Suprapubic skin (tissue), 3 donors: ENCODE results near the gene TRPV4.

Experiments
- POLR2A ChIP-seq, 2 donors: fragments of 450-650 bp; IDR thresholded peaks; one replicate each; pipeline ENCODE4 v1.6.1; 2017; ENCODE audit warnings: antibody characterized with exemption in 2 of 2, mild to moderate bottlenecking in 2 of 2, moderate library complexity in 2 of 2
- TF ChIP-seq, protein P1 (sequence below), 2 donors: fragments of 200-600 bp in 1 of 2; fragments of 450-650 bp in 1 of 2; sonication (generic) in 1 of 2; IDR thresholded peaks; one replicate each; pipeline ENCODE4 v1.5.1; 2016 to 2019; ENCODE audit warnings: antibody characterized with exemption in 2 of 2, mild to moderate bottlenecking in 1 of 2, moderate library complexity in 1 of 2

DNA sequence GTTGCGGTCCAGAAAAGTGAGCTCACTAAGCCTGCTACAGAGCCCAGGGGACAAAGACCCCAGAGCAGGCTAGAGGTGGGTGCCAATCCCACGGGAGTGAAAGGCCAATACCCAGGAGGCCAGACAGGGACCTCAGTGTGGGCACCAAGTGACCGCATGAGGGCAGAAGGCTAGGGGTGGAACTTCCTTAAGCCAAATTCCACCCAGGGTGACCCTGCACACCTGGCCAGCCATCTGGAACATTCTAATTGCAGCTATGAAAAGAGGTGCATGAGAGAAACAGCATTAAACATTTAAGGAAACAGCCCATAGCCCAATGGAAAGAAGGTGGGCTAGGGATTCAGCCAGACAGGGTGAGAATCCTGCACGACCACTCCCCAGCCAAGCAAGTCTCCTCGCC is 27.8 kb upstream of the TRPV4 start:
- TF ChIP-seq, protein P1, sequence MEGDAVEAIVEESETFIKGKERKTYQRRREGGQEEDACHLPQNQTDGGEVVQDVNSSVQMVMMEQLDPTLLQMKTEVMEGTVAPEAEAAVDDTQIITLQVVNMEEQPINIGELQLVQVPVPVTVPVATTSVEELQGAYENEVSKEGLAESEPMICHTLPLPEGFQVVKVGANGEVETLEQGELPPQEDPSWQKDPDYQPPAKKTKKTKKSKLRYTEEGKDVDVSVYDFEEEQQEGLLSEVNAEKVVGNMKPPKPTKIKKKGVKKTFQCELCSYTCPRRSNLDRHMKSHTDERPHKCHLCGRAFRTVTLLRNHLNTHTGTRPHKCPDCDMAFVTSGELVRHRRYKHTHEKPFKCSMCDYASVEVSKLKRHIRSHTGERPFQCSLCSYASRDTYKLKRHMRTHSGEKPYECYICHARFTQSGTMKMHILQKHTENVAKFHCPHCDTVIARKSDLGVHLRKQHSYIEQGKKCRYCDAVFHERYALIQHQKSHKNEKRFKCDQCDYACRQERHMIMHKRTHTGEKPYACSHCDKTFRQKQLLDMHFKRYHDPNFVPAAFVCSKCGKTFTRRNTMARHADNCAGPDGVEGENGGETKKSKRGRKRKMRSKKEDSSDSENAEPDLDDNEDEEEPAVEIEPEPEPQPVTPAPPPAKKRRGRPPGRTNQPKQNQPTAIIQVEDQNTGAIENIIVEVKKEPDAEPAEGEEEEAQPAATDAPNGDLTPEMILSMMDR (IDR thresholded peaks at IDR 0.05), result no peak
- TF ChIP-seq POLR2A (IDR thresholded peaks at IDR 0.05), result no peak
